HepG2 (cell line): ENCODE measurements around the gene CCDC85C. TPM values are rescaled to one million over a fixed set of nuclear protein-coding genes. Genes with fewer than 3 reads are reported as not detected.

Experiments used
- AKAP8 ChIP-seq: sonication (generic); formaldehyde crosslinking; IDR thresholded peaks from 2 replicates; pipeline ENCODE4 v1.5.1; 2020; ENCODE audit warnings: mild to moderate bottlenecking, missing genetic modification reagents
- BCL6 ChIP-seq: IDR thresholded peaks from 2 replicates; pipeline ENCODE4 v1.6.1; 2016; ENCODE audit warnings: missing genetic modification reagents, missing compliant biosample characterization
- CBX1 ChIP-seq: IDR thresholded peaks from one replicate; pipeline ENCODE4 v1.6.1; 2016; ENCODE audit warnings: antibody characterized with exemption, low read depth
- DPF2 ChIP-seq: sonication (generic); formaldehyde crosslinking; IDR thresholded peaks from 2 replicates; pipeline ENCODE4 v1.4.0; 2020; ENCODE audit warnings: mild to moderate bottlenecking, low read depth, missing genetic modification reagents, borderline replicate concordance
- GTF3A ChIP-seq: sonication (generic); formaldehyde crosslinking; conservative IDR thresholded peaks from 2 replicates; pipeline ENCODE4 v1.4.0; 2020; ENCODE audit warnings: mild to moderate bottlenecking, missing genetic modification reagents
- IRF2 ChIP-seq: IDR thresholded peaks from 2 replicates; pipeline ENCODE4 v1.6.1; 2018; ENCODE audit warnings: missing genetic modification reagents, missing compliant biosample characterization
- KDM3A ChIP-seq: IDR thresholded peaks from 2 replicates; pipeline ENCODE4 v1.6.1; 2018; ENCODE audit warnings: low read depth, missing compliant biosample characterization
- MIER2 ChIP-seq: IDR thresholded peaks from 2 replicates; pipeline ENCODE4 v1.6.1; 2016; ENCODE audit warnings: missing biosample characterization, missing genetic modification reagents
- MTA3 ChIP-seq: sonication (generic); formaldehyde crosslinking; IDR thresholded peaks from 2 replicates; pipeline ENCODE4 v1.4.0; 2020; ENCODE audit warnings: missing genetic modification reagents
- MZF1 ChIP-seq: sonication (generic); formaldehyde crosslinking; IDR thresholded peaks from 2 replicates; pipeline ENCODE4 v1.8.1; 2023; ENCODE audit warnings: mild to moderate bottlenecking, missing genetic modification reagents, borderline replicate concordance
- NR2F1 ChIP-seq, 2 experiments: fragments of 450-650 bp in 1 of 2; formaldehyde crosslinking in 1 of 2; IDR thresholded peaks; 2 replicates each; pipeline versions ENCODE4 v1.5.0 to v1.6.1; 2016 to 2020; ENCODE audit warnings: mild to moderate bottlenecking in 1 of 2, missing compliant biosample characterization in 1 of 2, missing genetic modification reagents in 1 of 2, moderate library complexity in 1 of 2
- PHB2 ChIP-seq: fragments of 450-650 bp; IDR thresholded peaks from 2 replicates; pipeline ENCODE4 v1.6.1; 2018; ENCODE audit not compliant: partially characterized antibody
- REL ChIP-seq: sonication (generic); formaldehyde crosslinking; conservative IDR thresholded peaks from 2 replicates; pipeline ENCODE4 v1.8.0; 2022; ENCODE audit warnings: mild to moderate bottlenecking, missing genetic modification reagents, moderate library complexity
- SALL1 ChIP-seq: sonication (generic); formaldehyde crosslinking; IDR thresholded peaks from 2 replicates; pipeline ENCODE4 v1.8.0; 2022; ENCODE audit warnings: mild to moderate bottlenecking, missing genetic modification reagents
- TEAD3 ChIP-seq: optimal IDR thresholded peaks from 2 replicates; pipeline ENCODE3; 2016; ENCODE audit warnings: borderline replicate concordance
- YY1 ChIP-seq: IDR thresholded peaks from 2 replicates; pipeline ENCODE4 v1.6.1; 2011; ENCODE audit warnings: low read length, low read depth, moderate library complexity, mild to moderate bottlenecking; ENCODE audit not compliant: insufficient read depth, insufficient replicate concordance
- ZFP1 ChIP-seq: IDR thresholded peaks from 2 replicates; pipeline ENCODE4 v1.6.1; 2016
- ZFP36 ChIP-seq: fragments of 150-350 bp; IDR thresholded peaks from 2 replicates; pipeline ENCODE4 v1.6.1; 2018; ENCODE audit warnings: borderline replicate concordance, low read length, low read depth; ENCODE audit not compliant: partially characterized antibody
- ZFY ChIP-seq: sonication (generic); formaldehyde crosslinking; IDR thresholded peaks from 2 replicates; pipeline ENCODE4 v1.4.0; 2020; ENCODE audit warnings: missing genetic modification reagents
- ZNF17 ChIP-seq: sonication (generic); formaldehyde crosslinking; IDR thresholded peaks from 2 replicates; pipeline ENCODE4 v1.5.0; 2020; ENCODE audit warnings: mild to moderate bottlenecking, missing genetic modification reagents
- ZNF263 ChIP-seq: sonication (generic); formaldehyde crosslinking; IDR thresholded peaks from 2 replicates; pipeline ENCODE4 v1.4.0; 2020; ENCODE audit warnings: missing genetic modification reagents
- ZSCAN25 ChIP-seq: sonication (generic); formaldehyde crosslinking; IDR thresholded peaks from 2 replicates; pipeline ENCODE4 v1.8.0; 2022; ENCODE audit warnings: mild to moderate bottlenecking, missing genetic modification reagents
- polyA plus RNA-seq, 8 experiments: library from polyadenylated mRNA; depleted of rRNA in 3 of 8; stranded (reverse) in 7 of 8; unstranded in 1 of 8; fragments of >200 nt; fragmentation: Illumina TruSeq in 4 of 8; extraction: Trizol in 4 of 8; gene quantifications; 2 replicates each; pipeline versions ENCODE4 v1.2.1 to v1.2.3, GENCODE V29; 2011 to 2016; ENCODE audit warnings: low read depth in 4 of 8, missing spikeins in 1 of 8, mixed read lengths in 1 of 8; ENCODE audit not compliant: insufficient read depth in 1 of 8
- total RNA-seq, 5 experiments: library from RNA; depleted of rRNA; stranded (reverse); fragments of >200 nt; fragmentation: Illumina TruSeq; extraction: Trizol; gene quantifications; 2 replicates each; pipeline ENCODE4 v1.2.3, GENCODE V29; 2016; ENCODE audit warnings: low read depth in 1 of 5
- TF ChIP-seq, protein P1 (sequence below): sonication (generic); formaldehyde crosslinking; IDR thresholded peaks from 2 replicates; pipeline ENCODE4 v1.4.0; 2020; ENCODE audit warnings: mild to moderate bottlenecking, missing genetic modification reagents
- TF ChIP-seq, protein P2 (sequence below): sonication (generic); formaldehyde crosslinking; IDR thresholded peaks from 2 replicates; pipeline ENCODE4 v1.5.1; 2020; ENCODE audit warnings: missing genetic modification reagents, mild to moderate bottlenecking, borderline replicate concordance
- TF ChIP-seq, protein P3 (sequence below): IDR thresholded peaks from 2 replicates; pipeline ENCODE4 v1.6.1; 2012; ENCODE audit warnings: inconsistent platforms
- TF ChIP-seq, protein P4 (sequence below): IDR thresholded peaks from 2 replicates; pipeline ENCODE4 v1.6.1; 2016; ENCODE audit warnings: low read depth, borderline replicate concordance
- TF ChIP-seq, protein P5 (sequence below): IDR thresholded peaks from 2 replicates; pipeline ENCODE4 v1.6.1; 2016; ENCODE audit warnings: mild to moderate bottlenecking, missing biosample characterization, missing genetic modification reagents
- TF ChIP-seq, protein P6 (sequence below): sonication (generic); formaldehyde crosslinking; IDR thresholded peaks from 2 replicates; pipeline ENCODE4 v1.4.0; 2020; ENCODE audit warnings: missing genetic modification reagents

The CCDC85C gene
- total and polyA plus RNA-seq, 2 of the 13 experiments (the other 11 are each of a cell fraction or from before 2014, with no cell fraction given): 18.8 to 43.8 TPM

DNA sequence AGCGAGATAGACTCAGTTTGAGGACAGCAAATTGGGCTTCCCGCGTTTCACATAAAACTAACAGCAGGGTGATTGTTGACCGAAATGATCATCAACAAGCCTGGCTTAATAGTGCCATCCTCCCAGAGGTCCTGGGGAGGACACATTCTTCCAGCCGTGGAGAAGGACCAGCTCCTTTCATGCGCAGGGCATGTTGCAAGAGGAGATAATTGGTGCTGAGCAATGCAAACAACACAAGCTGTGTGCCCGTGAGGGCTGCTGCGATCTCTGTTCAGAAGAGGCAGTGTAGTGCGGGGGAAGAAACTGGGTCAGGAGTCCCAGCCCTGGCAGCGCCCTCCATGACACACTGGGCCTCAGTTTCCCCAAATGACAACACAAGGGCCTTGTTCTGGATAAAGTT lies 54.3 kb downstream of the CCDC85C start (continued):
- TF ChIP-seq, protein P1, sequence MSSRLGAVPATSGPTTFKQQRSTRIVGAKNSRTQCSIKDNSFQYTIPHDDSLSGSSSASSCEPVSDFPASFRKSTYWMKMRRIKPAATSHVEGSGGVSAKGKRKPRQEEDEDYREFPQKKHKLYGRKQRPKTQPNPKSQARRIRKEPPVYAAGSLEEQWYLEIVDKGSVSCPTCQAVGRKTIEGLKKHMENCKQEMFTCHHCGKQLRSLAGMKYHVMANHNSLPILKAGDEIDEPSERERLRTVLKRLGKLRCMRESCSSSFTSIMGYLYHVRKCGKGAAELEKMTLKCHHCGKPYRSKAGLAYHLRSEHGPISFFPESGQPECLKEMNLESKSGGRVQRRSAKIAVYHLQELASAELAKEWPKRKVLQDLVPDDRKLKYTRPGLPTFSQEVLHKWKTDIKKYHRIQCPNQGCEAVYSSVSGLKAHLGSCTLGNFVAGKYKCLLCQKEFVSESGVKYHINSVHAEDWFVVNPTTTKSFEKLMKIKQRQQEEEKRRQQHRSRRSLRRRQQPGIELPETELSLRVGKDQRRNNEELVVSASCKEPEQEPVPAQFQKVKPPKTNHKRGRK (CRISPR knock-in tag): no peak
- TF ChIP-seq, protein P2, sequence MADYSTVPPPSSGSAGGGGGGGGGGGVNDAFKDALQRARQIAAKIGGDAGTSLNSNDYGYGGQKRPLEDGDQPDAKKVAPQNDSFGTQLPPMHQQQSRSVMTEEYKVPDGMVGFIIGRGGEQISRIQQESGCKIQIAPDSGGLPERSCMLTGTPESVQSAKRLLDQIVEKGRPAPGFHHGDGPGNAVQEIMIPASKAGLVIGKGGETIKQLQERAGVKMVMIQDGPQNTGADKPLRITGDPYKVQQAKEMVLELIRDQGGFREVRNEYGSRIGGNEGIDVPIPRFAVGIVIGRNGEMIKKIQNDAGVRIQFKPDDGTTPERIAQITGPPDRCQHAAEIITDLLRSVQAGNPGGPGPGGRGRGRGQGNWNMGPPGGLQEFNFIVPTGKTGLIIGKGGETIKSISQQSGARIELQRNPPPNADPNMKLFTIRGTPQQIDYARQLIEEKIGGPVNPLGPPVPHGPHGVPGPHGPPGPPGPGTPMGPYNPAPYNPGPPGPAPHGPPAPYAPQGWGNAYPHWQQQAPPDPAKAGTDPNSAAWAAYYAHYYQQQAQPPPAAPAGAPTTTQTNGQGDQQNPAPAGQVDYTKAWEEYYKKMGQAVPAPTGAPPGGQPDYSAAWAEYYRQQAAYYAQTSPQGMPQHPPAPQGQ: no peak
- TF ChIP-seq ZFY (CRISPR knock-in tag) (no peak), PHB2 (no peak), CBX1 (no peak), AKAP8 (CRISPR knock-in tag) (no peak), TEAD3 (CRISPR knock-in tag) (peak; percentile 73), BCL6 (CRISPR knock-in tag) (peak; percentile 42; the same call in 1 of the 2 replicates), ZNF263 (CRISPR knock-in tag) (peak; percentile 77), SALL1 (CRISPR knock-in tag) (peak; percentile 68), KDM3A (no peak), REL (CRISPR knock-in tag) (no peak), IRF2 (CRISPR knock-in tag) (0 out of 2 replicates have a peak, but pooled peaks have one; percentile 26), YY1 (no peak), ZFP1 (CRISPR knock-in tag) (no peak), ZFP36 (peak; percentile 80), MIER2 (no peak), NR2F1 (CRISPR knock-in tag; IDR thresholded peaks at IDR 0.05) (no peak), DPF2 (CRISPR knock-in tag) (0 out of 2 replicates have a peak, but pooled peaks have one; percentile 35), ZSCAN25 (CRISPR knock-in tag) (no peak), MZF1 (no peak), MTA3 (CRISPR knock-in tag) (no peak), ZNF17 (CRISPR knock-in tag) (no peak), GTF3A (CRISPR knock-in tag) (no peak)
- TF ChIP-seq, protein P3, sequence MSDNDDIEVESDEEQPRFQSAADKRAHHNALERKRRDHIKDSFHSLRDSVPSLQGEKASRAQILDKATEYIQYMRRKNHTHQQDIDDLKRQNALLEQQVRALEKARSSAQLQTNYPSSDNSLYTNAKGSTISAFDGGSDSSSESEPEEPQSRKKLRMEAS: 0 out of 2 replicates have a peak, but pooled peaks have one; percentile 26
- TF ChIP-seq, protein P4, sequence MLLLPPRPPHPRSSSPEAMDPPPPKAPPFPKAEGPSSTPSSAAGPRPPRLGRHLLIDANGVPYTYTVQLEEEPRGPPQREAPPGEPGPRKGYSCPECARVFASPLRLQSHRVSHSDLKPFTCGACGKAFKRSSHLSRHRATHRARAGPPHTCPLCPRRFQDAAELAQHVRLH (CRISPR knock-in tag): peak; percentile 42; the same call in 1 of the 2 replicates
- TF ChIP-seq, protein P5, sequence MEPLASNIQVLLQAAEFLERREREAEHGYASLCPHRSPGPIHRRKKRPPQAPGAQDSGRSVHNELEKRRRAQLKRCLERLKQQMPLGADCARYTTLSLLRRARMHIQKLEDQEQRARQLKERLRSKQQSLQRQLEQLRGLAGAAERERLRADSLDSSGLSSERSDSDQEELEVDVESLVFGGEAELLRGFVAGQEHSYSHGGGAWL: no peak
- TF ChIP-seq, protein P6, sequence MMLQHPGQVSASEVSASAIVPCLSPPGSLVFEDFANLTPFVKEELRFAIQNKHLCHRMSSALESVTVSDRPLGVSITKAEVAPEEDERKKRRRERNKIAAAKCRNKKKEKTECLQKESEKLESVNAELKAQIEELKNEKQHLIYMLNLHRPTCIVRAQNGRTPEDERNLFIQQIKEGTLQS: no peak
